ENCODE measurements around the gene SEC22C.
"Not testable (repeated sequence)": the region's sequence is repeated elsewhere in the genome, so short reads cannot be mapped to it uniquely, and the experiment has no call there.

SEC22C gene

GRCh38 chr3:42581400-42581708 lies 413 bp downstream of the SEC22C start:
- no peak for DNase-seq (ENCODE audit: low read depth)
- H3K4me3 ChIP-seq (ENCODE audit: low read length), result peak overlapping the region; percentile 80
- TF ChIP-seq CTCF (conservative IDR thresholded peaks at IDR 0.05; ENCODE audit: low read depth, low read length), result no peak

- not testable (repeated sequence) for DNase-seq (ENCODE audit: low read depth); H3K4me3 ChIP-seq (ENCODE audit: low read length)
Measured at GRCh38 chr3:42579346-42579745, 2.4 kb downstream of the SEC22C start.

GRCh38 chr3:42578054-42578453 lies 3.7 kb downstream of the SEC22C start:
- DNase-seq (ENCODE audit: low read depth), result no peak
- no peak for TF ChIP-seq CTCF (conservative IDR thresholded peaks at IDR 0.05; ENCODE audit: low read depth, low read length)
- no peak overlapping the region for H3K4me3 ChIP-seq (ENCODE audit: low read length)

- no peak for TF ChIP-seq CTCF (conservative IDR thresholded peaks at IDR 0.05; ENCODE audit: low read depth, low read length)
- DNase-seq (ENCODE audit: low read depth), result no peak
Measured at GRCh38 chr3:42575137-42575741, 6.5 kb downstream of the SEC22C start.

GRCh38 chr3:42572278-42572677 lies 9.5 kb downstream of the SEC22C start:
- DNase-seq (ENCODE audit: low read depth), result no peak
- H3K4me3 ChIP-seq (ENCODE audit: low read length), result no peak overlapping the region
- TF ChIP-seq CTCF (conservative IDR thresholded peaks at IDR 0.05; ENCODE audit: low read depth, low read length), result peak; percentile 67

More at GRCh38 chr3:42575137-42575741, 6.5 kb downstream of the SEC22C start:
- no peak overlapping the region for H3K4me3 ChIP-seq (ENCODE audit: low read length)

GRCh38 chr3:42569593-42570142 lies 12.1 kb downstream of the SEC22C start:
- H3K4me3 ChIP-seq (ENCODE audit: low read length), result no peak overlapping the region
- no peak for DNase-seq (ENCODE audit: low read depth)
- TF ChIP-seq CTCF (conservative IDR thresholded peaks at IDR 0.05; ENCODE audit: low read depth, low read length), result no peak

GRCh38 chr3:42562047-42562907 lies 19.5 kb downstream of the SEC22C start:
- H3K4me3 ChIP-seq (ENCODE audit: low read length), result no peak overlapping the region
- TF ChIP-seq CTCF (conservative IDR thresholded peaks at IDR 0.05; ENCODE audit: low read depth, low read length), result no peak
- no peak for DNase-seq (ENCODE audit: low read depth)

All from retinal pigment epithelial cell (primary cell).